IMR-90 (cell line): ENCODE results near the gene CYTH2. TPM values are rescaled to one million over a fixed set of nuclear protein-coding genes. Genes with fewer than 3 reads are reported as not detected.

Experiments used
- ATAC-seq: fragments of 200-7000 bp; cut with Tn5 transposase; 2 replicates; pipeline ENCODE4 v1.9.1; 2020; ENCODE audit warnings: low read depth, mild to moderate bottlenecking, moderate library complexity
- BruUV-seq: library from RNA; stranded (reverse); fragments of 400-500 nt; replicated peaks from 2 replicates; lab custom pipeline; 2021; lab: Mats Ljungman, UMichigan
- CTCF ChIA-PET: fragments of 300-600 bp; formaldehyde crosslinking; extraction: SDS; loops from one replicate; lab custom pipeline; 2021; ENCODE audit warnings: antibody characterized with exemption; lab: Yijun Ruan, JAX
- POLR2A ChIA-PET: fragments of 300-600 bp; sonication (Branson Sonifier 250); formaldehyde crosslinking; loops from one replicate; lab custom pipeline; 2022; ENCODE audit warnings: antibody characterized with exemption; ENCODE audit not compliant: unreplicated experiment; lab: Charles Lee
- DNase-seq: peaks from one replicate; pipeline ENCODE4 v3.0.0; 2013
- H2AFZ ChIP-seq: replicated peaks from 2 replicates; pipeline ENCODE3; 2013; ENCODE audit warnings: low read length, mild to moderate bottlenecking; ENCODE audit not compliant: poor library complexity
- H2AK5ac ChIP-seq: 2 replicates; pipeline ENCODE4 v1.6.1; 2013; ENCODE audit warnings: low read depth, low read length, inconsistent platforms
- H2AK9ac ChIP-seq: replicated peaks from 2 replicates; pipeline ENCODE3; 2013; ENCODE audit warnings: mild to moderate bottlenecking, low read depth, low read length, moderate library complexity; ENCODE audit not compliant: poor library complexity
- H2BK120ac ChIP-seq: 2 replicates; pipeline ENCODE4 v1.6.1; 2013; ENCODE audit warnings: low read depth, low read length, inconsistent platforms
- H2BK15ac ChIP-seq: 3 replicates; pipeline ENCODE4 v1.6.1; 2013; ENCODE audit warnings: low read depth, low read length, inconsistent platforms
- H2BK20ac ChIP-seq: 2 replicates; pipeline ENCODE4 v1.6.1; 2013; ENCODE audit warnings: low read depth, mild to moderate bottlenecking, inconsistent platforms, low read length, moderate library complexity
- H2BK5ac ChIP-seq: 2 replicates; pipeline ENCODE4 v1.6.1; 2013; ENCODE audit warnings: mild to moderate bottlenecking, low read depth, low read length, inconsistent platforms; ENCODE audit not compliant: poor library complexity, severe bottlenecking
- H3K14ac ChIP-seq: replicated peaks from 2 replicates; pipeline ENCODE4 v1.6.1; 2013; ENCODE audit warnings: low read depth, low read length, inconsistent platforms
- H3K18ac ChIP-seq: 2 replicates; pipeline ENCODE4 v1.6.1; 2013; ENCODE audit warnings: low read depth, low read length, control low read depth
- H3K23ac ChIP-seq: 2 replicates; pipeline ENCODE4 v1.6.1; 2013; ENCODE audit warnings: low read depth, low read length, inconsistent platforms
- H3K27ac ChIP-seq: 2 replicates; pipeline ENCODE4 v1.5.1; 2013; ENCODE audit warnings: mild to moderate bottlenecking, control low read depth, low read length; ENCODE audit not compliant: insufficient read depth
- H3K27me3 ChIP-seq: 2 replicates; pipeline ENCODE4 v1.6.1; 2013; ENCODE audit warnings: low read length; ENCODE audit not compliant: control insufficient read depth, insufficient read depth
- H3K36me3 ChIP-seq: 2 replicates; pipeline ENCODE4 v1.6.1; 2013; ENCODE audit warnings: low read length, mixed read lengths; ENCODE audit not compliant: control insufficient read depth, insufficient read depth
- H3K4ac ChIP-seq: 2 replicates; pipeline ENCODE4 v1.6.1; 2013; ENCODE audit warnings: low read depth, low read length, inconsistent platforms
- H3K4me1 ChIP-seq: 2 replicates; pipeline ENCODE4 v1.6.1; 2013; ENCODE audit warnings: low read length, mixed read lengths; ENCODE audit not compliant: control insufficient read depth, insufficient read depth
- H3K4me2 ChIP-seq: 2 replicates; pipeline ENCODE4 v1.6.1; 2013; ENCODE audit warnings: low read depth, mild to moderate bottlenecking, control low read depth, low read length, moderate library complexity
- H3K4me3 ChIP-seq: 2 replicates; pipeline ENCODE4 v1.5.1; 2013; ENCODE audit warnings: low read depth, mild to moderate bottlenecking, control low read depth, low read length, moderate library complexity; ENCODE audit not compliant: insufficient read depth
- H3K56ac ChIP-seq: 2 replicates; pipeline ENCODE4 v1.6.1; 2013; ENCODE audit warnings: low read length, inconsistent platforms; ENCODE audit not compliant: insufficient read depth; ENCODE audit errors: extremely low read depth
- H3K79me1 ChIP-seq, 2 experiments: 2 replicates each; pipeline ENCODE4 v1.6.1; 2013; ENCODE audit warnings: low read length in 2 of 2, inconsistent platforms in 1 of 2, low read depth in 1 of 2
- H3K9ac ChIP-seq: 2 replicates; pipeline ENCODE4 v1.6.1; 2013; ENCODE audit warnings: low read depth, low read length, control low read depth
- H3K9me1 ChIP-seq: 2 replicates; pipeline ENCODE4 v1.6.1; 2013; ENCODE audit warnings: low read length, inconsistent platforms; ENCODE audit not compliant: insufficient read depth
- H3K9me3 ChIP-seq: 2 replicates; pipeline ENCODE4 v1.6.1; 2013; ENCODE audit warnings: low read length; ENCODE audit not compliant: control insufficient read depth, insufficient read depth
- H4K20me1 ChIP-seq: 2 replicates; pipeline ENCODE4 v1.6.1; 2013; ENCODE audit warnings: low read length, inconsistent platforms; ENCODE audit not compliant: insufficient read depth
- H4K5ac ChIP-seq: 2 replicates; pipeline ENCODE4 v1.6.1; 2013; ENCODE audit warnings: mild to moderate bottlenecking, low read depth, low read length, control low read depth
- H4K8ac ChIP-seq, 2 experiments: 2 replicates each; pipeline ENCODE4 v1.6.1; 2013; ENCODE audit warnings: low read depth in 2 of 2, low read length in 2 of 2, control low read depth in 1 of 2, inconsistent platforms in 1 of 2
- H4K91ac ChIP-seq: 2 replicates; pipeline ENCODE4 v1.6.1; 2013; ENCODE audit warnings: low read depth, low read length, inconsistent platforms; ENCODE audit not compliant: insufficient read depth
- BHLHE40 ChIP-seq: fragments of 150-350 bp; IDR thresholded peaks from 2 replicates; pipeline ENCODE4 v1.6.1; 2016; ENCODE audit warnings: mild to moderate bottlenecking, low read depth, low read length
- CEBPB ChIP-seq: IDR thresholded peaks from 2 replicates; pipeline ENCODE4 v1.6.1; 2012; ENCODE audit warnings: low read depth, low read length, improper control_type of control experiment
- FOS ChIP-seq: fragments of 150-350 bp; IDR thresholded peaks from 2 replicates; pipeline ENCODE4 v1.6.1; 2016; ENCODE audit warnings: low read depth, low read length
- MXI1 ChIP-seq: IDR thresholded peaks from 2 replicates; pipeline ENCODE4 v1.6.1; 2012; ENCODE audit warnings: low read depth, mild to moderate bottlenecking, low read length, moderate library complexity, borderline replicate concordance
- RAD21 ChIP-seq: IDR thresholded peaks from 2 replicates; pipeline ENCODE4 v1.6.1; 2012; ENCODE audit warnings: low read length, improper control_type of control experiment
- RFX5 ChIP-seq: IDR thresholded peaks from 2 replicates; pipeline ENCODE4 v1.8.0; 2012; ENCODE audit warnings: low read depth, mild to moderate bottlenecking, low read length, moderate library complexity
- WGBS, 2 experiments: methylation state at CpG; one replicate each; pipeline versions ENCODE4 v1.1.5 to v1.1.7; 2013; ENCODE audit warnings: missing lambda C conversion rate in 2 of 2; ENCODE audit not compliant: insufficient read length in 1 of 2; ENCODE audit errors: extremely low coverage in 2 of 2; 5-methylcytosine and 5-hydroxymethylcytosine counted together
- dilution Hi-C: fragments of 300-500 bp; cut with HindIII; formaldehyde crosslinking; loops from one replicate; pipeline ENCODE4 v1.14.3; 2018; ENCODE audit warnings: low sequenced_read_pairs; ENCODE audit not compliant: unreplicated experiment
- in situ Hi-C: fragments of 300-500 bp; cut with MboI; formaldehyde crosslinking; loops from 3 replicates; pipeline ENCODE4 v1.14.3; 2019; ENCODE audit warnings: low sequenced_read_pairs, inconsistent platforms, mixed read lengths
- intact Hi-C: fragments of 100-400 bp; cut with micrococcal nuclease; formaldehyde crosslinking; loops from 2 replicates; pipeline ENCODE4 v1.10.0; 2022
- polyA plus RNA-seq, 3 experiments: library from polyadenylated mRNA; depleted of rRNA; stranded (reverse); fragments of >200 nt; gene quantifications; 2 replicates each; pipeline ENCODE4 v1.2.3, GENCODE V29; 2012; ENCODE audit warnings: low replicate concordance in 1 of 3
- total RNA-seq: library from RNA; depleted of rRNA; stranded (reverse); fragments of >200 nt; gene quantifications from 2 replicates; pipeline ENCODE4 v1.2.3, GENCODE V29; 2012

The CYTH2 gene
- total and polyA plus RNA-seq, 2 of the 4 experiments (the other 2 are of a cell fraction): 35.8 to 62.0 TPM

DNA sequence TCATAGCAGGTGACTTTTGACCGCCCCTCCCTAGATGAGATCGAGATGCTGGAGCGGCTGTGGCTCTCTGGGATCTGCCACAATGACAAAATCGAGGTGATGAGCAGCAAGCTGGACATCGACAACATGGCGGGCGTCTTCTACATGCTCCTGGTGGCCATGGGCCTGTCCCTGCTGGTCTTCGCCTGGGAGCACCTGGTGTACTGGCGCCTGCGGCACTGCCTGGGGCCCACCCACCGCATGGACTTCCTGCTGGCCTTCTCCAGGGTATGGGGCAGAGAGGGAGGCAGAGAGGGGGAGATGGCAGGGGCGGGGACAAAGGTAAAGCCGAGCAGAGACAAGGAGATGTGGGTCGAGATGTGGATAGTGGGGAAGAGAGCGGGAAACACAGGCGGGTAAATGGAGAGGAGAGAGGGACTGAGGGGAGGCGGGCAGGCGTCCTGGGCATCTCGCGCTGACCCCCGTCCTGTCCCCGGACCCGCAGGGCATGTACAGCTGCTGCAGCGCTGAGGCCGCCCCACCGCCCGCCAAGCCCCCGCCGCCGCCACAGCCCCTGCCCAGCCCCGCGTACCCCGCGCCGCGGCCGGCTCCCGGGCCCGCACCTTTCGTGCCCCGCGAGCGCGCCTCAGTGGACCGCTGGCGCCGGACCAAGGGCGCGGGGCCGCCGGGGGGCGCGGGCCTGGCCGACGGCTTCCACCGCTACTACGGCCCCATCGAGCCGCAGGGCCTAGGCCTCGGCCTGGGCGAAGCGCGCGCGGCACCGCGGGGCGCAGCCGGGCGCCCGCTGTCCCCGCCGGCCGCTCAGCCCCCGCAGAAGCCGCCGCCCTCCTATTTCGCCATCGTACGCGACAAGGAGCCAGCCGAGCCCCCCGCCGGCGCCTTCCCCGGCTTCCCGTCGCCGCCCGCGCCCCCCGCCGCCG, 26.8 kb upstream of the CYTH2 start:
- in situ Hi-C loops (no loop called here), dilution Hi-C loops (no loop called here)

More for the DNA sequence above, 26.8 kb upstream of the CYTH2 start:
- TF ChIP-seq BHLHE40 (no peak), RAD21 (no peak), FOS (no peak), RFX5 (no peak), MXI1 (no peak), CEBPB (no peak)
- H3K18ac ChIP-seq: no peak overlapping the region
- H3K79me1 ChIP-seq: peaks cover 7 to 13% of the 10 kb centered on the region in 2 experiments
- no peak overlapping the region for H2BK20ac ChIP-seq
- no peak overlapping the region for H4K5ac ChIP-seq
- no peak overlapping the region for H3K27ac ChIP-seq
- no peak overlapping the region for H2BK120ac ChIP-seq
- no peaks in the 10 kb centered on the region for H3K9me3 ChIP-seq
- peaks cover 19% of the 10 kb centered on the region for H3K27me3 ChIP-seq
- ChIA-PET POLR2A (no interaction called here), CTCF (no interaction called here)
- no peak overlapping the region for H2BK5ac ChIP-seq
- no peak overlapping the region for H4K8ac ChIP-seq
- DNase-seq (no peak), ATAC-seq (no peak)
- H4K91ac ChIP-seq: no peak overlapping the region
- H2BK15ac ChIP-seq: no peak overlapping the region
- no peak overlapping the region for H2AK9ac ChIP-seq
- H3K23ac ChIP-seq: no peak overlapping the region
- H3K14ac ChIP-seq: no peak overlapping the region
- H3K9me1 ChIP-seq: peaks cover 4% of the 10 kb centered on the region
- no peak overlapping the region for H3K4ac ChIP-seq
- H3K4me3 ChIP-seq: no peak overlapping the region
- peaks cover under 1% of the 10 kb centered on the region; the same call in 1 of the 2 replicates for H3K36me3 ChIP-seq
- H4K20me1 ChIP-seq: no peaks in the 10 kb centered on the region
- peaks cover 8% of the 10 kb centered on the region for H3K4me1 ChIP-seq
- no TSS peak for BruUV-seq
- H3K4me2 ChIP-seq: no peak overlapping the region
- intact Hi-C loops: no loop called here
- WGBS, 2 experiments: 45% methylated on average over 38 of the region's 94 CpGs; no CpG with 5 or more reads in 1 of the 2 experiments
- no peak overlapping the region for H3K9ac ChIP-seq
- H2AFZ ChIP-seq: peak overlapping the region; percentile 9
- H2AK5ac ChIP-seq: no peak overlapping the region
- H3K56ac ChIP-seq: no peak overlapping the region
